Activated T-helper 1 cell treated with Interleukin-2 at 50 U/mL for 16 hours (primary cell): Measurements from ENCODE around the gene GUK1.

Experiments
- DNase-seq: peaks from one replicate; pipeline ENCODE4 v3.0.0-alpha.2; 2020; ENCODE audit warnings: low read depth

The GUK1 gene, protein sequence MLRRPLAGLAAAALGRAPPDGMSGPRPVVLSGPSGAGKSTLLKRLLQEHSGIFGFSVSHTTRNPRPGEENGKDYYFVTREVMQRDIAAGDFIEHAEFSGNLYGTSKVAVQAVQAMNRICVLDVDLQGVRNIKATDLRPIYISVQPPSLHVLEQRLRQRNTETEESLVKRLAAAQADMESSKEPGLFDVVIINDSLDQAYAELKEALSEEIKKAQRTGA

DNA sequence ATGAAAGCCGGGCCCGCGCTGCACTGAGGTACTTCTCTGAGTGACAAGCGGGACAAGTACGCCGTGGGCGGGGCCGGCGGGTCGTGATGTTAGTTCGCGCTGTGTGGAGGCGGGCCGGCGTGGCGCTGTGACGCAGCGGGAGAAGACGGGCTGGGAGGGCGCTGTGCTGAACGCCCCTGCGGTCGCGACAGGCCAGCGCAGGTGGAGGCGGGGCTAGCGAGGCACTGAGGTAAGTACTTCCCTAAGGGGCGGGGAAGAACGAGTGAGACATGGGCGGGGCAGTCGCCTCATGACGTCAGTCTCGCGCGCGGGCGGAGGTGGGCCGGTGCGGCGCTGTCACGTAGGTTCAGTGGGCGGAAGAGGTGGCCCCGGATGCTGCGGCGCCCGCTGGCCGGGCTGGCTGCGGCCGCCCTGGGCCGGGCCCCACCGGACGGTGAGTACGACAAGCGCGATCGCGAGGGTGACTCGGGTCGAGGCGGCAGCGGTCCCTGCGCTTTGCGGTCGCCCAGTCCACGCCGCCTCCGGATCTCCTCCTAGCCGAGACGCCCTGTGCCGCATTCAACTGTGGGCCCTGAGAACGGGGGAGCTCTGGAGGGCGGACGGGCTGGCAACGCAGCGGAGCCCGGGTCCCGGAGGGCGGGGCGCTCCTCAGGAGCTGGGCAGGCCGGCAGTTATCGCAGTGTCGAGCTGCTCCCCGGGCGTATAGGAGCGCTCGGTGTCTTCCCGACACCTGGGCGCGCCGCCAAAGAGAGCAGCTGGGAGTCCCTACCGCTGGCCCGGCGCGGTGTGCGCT, at the start of gene GUK1:
GUK1 (plus strand) TSS at position 349 of the 793 bp plus-strand sequence; CDS start at position 373, 24 bp downstream.
- DNase-seq = peak; percentile 100

DNA sequence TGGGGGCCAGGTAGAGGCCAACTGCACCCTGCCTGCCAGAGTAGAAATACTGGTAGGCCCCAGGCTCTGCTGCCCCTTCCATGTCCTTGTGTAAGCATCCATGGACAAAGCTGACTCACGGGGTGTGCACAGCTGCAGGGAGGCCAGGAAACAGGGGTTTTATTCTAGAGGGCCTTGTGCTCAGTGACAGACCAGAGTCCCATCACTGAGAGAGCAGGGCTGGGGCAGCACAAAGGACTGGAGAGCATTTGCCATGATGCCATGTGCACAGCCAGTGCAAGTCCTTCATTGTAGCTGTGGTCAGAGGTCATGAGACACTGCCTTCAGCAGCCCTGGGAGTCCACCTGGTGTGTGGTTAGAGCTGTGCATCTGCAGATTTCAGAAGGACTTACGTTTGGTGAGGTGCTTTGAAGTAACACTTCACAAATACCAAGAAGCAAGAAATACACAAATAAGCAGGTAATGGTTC, 49.4 kb upstream of the GUK1 start:
- no peak for DNase-seq

DNA sequence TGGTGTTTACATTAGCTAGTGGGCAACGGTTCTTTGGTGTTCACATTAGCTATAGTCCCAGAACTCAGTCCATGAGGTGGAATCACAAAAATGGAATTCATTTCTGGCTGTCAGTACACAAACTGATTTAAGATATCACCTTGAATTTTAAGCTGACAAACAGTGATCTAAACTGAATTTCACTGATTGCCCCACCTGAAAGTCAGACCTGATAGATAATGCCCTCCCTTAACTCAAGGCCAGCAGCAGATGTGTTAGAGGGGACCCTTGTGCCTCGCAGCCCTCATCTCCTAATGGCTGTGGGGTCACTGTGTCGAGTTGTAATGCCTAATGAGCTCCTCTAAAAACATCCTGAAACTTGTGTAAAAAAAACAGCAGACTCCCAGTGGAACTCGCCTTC, 49.0 kb upstream of the GUK1 start:
- DNase-seq = no peak

DNA sequence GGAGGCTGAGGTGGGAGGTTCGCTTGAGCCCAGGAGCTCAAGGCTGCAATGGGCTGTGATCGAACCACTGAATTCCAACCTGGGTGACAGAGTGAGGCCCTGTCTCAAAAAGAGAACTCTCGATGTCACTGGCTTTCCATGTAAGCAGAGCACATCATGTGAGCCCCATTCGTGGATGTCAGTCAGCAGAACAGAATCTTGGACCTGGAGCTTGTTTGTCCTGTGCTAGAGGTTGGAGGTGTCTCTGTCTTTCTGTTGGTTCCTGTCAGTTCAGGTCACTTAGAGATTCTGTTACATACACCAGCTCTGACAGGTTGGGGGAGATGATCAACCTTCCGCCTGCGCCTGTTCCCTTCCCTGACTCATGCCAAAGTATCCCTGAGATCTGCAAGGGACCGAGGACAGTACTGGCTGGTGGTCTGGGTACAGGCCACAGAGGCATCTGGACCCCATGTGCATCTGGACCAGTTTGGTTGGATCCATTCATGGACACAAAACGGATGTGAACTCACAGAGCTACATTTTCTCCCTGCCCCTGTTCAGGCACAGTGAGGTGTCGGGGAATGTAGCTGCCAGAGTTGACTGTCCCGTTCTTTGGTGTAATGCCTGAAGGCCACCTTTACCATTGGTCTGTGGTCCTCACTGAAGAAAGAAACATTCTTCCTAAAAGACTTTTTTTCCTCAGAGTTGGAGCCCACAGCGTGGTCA, 47.6 kb upstream of the GUK1 start:
- no peak for DNase-seq

DNA sequence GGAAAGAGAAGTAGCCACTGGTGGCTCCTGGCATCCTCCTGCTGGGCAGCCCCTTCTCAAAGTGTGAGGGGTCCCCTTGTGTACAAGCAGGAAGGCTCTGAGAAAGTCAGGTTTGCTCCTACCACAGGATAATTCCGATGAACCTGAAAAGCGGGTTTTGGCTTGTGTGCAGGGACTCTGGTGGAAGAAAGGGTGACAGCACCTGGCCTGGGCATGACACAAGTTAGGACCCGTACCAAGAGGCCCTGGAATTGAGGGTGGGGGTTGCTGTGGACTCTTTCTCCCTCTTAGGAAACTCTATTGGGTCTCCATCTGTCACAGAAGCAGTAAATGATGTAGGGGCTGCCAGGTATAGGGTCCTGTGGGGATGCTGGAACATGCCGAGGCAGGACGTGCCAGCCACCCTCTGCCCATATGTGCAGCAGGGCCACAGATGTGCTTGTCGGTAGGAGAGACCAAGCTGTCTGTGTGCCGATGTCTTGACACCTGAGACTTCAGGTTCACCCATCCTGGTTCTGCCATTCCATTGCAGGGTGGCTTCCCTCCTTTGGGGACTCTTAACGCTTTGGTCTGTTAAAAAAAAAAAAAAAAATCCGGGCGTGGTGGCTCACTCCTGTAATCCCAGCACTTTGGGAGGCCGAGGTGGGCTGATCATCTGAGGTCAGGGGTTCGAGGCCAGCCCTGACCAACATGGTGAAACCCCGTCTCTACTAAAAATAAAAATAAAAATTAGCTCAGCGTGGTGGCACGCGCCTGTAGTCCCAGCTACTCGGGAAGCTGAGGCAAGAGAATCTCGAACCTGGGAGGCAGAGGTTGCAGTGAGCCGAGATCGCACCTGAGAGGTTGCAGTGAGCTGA, 46.8 kb upstream of the GUK1 start:
- no peak for DNase-seq

DNA sequence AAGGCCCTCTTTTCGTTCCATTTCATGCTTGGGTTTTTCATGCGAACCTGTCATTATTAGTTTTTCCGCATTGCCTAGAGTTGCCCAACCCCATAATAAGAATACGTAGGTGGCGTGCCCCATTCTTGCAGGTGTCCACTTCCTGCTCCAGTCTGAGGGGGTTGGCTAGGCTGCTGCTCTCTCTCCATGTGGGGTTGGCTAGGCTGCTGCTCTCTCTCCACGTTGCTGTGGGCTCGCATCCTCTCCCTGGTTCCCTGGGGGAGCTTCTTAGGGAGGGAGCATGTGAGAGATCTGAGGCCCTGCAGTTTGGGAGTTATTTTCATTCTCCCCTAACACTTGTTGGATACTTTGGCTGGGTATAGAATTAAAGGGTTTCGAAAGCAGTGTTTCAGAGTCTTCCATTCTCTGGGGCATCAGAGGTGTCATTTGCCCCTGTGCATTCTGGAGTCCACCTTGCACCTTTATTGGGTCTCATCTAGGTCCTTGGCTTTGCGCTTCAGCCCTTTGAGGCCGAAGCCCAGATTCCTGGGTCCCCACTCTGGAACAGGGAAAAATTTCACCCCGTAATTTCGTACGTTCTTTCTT, 45.6 kb upstream of the GUK1 start:
- no peak for DNase-seq

DNA sequence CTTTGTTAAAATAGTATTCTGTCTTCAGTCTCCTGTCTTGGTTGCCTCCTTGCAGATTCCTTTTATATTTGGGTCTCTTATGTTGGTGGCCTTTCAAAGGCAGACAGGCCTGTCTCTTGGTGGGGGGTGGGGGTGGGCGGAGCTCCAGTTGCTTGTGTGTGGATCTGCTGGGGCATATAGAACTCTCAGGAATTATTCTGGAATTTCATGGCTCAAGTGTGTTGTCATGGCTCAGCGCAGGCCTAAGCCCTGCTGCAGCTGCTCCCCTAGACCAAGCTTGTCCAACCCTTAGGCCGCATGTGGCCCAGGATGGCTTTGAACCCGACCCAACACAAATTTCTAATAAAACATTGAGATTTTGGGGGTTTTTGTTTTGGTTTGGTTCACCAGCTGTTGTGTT, 44.9 kb upstream of the GUK1 start:
- DNase-seq = no peak

DNA sequence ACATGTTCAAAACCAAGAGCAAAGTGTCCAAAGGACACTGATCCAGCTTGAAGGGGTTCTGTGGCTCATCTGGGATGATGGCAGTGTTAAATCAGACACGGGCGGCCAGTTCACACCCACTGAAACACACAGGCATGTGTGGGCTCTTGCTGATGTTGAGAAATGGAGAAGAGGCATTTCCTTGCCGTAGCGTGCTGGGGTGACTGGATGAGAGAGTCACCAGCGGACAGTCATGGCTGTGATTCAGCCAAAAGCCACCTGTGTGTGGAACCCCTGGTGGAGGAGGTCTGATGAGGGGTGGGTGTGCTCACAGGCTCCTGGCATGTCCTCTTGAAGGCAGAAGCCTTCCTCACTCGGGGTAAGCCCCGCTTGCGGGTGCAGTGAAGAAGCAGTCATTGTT, 44.1 kb upstream of the GUK1 start:
- no peak for DNase-seq

DNA sequence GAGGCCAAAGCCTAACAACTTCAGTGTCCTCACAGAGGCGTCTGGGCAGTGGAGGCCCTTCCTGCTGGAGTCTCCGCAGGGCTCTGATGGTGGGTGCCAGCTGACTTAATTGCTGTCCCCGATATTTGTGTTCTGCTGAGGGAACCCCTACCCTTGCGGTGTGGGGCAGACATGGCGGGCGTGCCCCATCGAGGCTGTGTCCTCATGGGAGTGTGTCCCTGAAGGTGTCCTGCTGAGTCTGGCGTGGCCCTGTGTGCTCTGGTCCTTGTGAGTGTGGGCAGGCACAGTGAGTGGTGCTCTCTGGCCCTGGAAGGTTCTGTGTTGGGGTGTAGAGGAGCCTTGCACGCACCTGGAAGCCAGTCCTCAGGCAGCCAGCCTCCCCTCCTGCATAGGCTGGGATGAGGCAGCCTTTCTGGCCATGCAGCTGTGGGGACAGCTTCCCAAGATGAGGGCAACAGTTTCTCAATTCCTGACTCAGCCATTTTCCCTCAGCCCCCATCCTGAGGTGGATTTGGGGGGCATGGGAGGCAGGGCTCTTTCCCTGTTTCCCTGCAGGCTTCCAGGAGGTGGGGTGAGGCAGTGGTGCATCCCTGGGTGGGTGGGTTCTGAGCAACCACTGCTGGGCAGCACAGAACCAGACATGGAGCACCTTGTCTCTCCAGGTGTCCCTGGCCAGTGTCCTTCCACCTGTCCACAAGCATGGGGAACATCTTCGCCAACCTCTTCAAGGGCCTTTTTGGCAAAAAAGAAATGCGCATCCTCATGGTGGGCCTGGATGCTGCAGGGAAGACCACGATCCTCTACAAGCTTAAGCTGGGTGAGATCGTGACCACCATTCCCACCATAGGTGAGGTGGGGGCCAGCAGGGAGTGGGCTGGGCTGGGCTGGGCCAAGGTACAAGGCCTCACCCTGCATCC, 43.4 kb upstream of the GUK1 start:
- no peak for DNase-seq

DNA sequence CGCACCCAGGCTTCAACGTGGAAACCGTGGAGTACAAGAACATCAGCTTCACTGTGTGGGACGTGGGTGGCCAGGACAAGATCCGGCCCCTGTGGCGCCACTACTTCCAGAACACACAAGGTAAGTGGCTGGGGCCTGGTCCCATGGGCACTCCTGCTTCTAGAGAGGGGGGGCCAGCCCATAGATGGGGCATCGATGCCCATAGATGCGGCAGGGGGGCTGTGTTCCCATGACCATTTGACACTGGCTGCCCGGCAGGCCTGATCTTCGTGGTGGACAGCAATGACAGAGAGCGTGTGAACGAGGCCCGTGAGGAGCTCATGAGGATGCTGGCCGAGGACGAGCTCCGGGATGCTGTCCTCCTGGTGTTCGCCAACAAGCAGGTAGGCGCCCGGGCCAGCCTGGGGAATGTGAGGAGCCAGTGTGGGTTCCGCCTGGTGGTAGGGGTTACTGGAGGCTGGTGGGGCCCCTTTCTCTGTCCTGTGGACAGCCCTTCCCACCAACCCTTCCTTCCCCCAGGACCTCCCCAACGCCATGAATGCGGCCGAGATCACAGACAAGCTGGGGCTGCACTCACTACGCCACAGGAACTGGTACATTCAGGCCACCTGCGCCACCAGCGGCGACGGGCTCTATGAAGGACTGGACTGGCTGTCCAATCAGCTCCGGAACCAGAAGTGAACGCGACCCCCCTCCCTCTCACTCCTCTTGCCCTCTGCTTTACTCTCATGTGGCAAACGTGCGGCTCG, 42.6 kb upstream of the GUK1 start:
- no peak for DNase-seq

DNA sequence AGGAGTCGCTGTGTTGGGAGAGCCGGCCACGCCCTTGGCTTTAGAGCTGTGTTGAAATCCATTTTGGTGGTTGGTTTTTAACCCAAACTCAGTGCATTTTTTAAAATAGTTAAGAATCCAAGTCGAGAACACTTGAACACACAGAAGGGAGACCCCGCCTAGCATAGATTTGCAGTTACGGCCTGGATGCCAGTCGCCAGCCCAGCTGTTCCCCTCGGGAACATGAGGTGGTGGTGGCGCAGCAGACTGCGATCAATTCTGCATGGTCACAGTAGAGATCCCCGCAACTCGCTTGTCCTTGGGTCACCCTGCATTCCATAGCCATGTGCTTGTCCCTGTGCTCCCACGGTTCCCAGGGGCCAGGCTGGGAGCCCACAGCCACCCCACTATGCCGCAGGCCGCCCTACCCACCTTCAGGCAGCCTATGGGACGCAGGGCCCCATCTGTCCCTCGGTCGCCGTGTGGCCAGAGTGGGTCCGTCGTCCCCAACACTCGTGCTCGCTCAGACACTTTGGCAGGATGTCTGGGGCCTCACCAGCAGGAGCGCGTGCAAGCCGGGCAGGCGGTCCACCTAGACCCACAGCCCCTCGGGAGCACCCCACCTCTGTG, 41.7 kb upstream of the GUK1 start:
- DNase-seq = no peak

DNA sequence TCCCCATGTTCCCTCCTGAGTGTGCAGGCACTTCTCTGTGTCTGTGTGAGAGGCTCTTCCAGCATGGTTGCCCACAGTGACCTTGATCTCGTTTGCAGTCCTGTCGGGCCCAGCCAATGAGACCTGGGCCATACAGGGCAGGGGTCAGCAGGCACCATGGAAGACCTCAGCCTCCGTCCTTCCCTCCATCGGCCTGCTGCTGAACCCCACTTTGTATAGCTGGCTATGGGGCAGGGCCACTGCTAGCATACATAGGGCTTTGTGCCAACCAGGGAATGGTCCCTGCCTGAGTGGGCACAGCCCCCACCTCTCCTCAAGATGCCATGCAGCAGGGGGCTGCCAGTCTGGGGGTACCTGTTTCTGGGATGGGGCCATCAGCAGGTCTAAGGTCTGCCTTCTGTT, 40.7 kb upstream of the GUK1 start:
- no peak for DNase-seq

DNA sequence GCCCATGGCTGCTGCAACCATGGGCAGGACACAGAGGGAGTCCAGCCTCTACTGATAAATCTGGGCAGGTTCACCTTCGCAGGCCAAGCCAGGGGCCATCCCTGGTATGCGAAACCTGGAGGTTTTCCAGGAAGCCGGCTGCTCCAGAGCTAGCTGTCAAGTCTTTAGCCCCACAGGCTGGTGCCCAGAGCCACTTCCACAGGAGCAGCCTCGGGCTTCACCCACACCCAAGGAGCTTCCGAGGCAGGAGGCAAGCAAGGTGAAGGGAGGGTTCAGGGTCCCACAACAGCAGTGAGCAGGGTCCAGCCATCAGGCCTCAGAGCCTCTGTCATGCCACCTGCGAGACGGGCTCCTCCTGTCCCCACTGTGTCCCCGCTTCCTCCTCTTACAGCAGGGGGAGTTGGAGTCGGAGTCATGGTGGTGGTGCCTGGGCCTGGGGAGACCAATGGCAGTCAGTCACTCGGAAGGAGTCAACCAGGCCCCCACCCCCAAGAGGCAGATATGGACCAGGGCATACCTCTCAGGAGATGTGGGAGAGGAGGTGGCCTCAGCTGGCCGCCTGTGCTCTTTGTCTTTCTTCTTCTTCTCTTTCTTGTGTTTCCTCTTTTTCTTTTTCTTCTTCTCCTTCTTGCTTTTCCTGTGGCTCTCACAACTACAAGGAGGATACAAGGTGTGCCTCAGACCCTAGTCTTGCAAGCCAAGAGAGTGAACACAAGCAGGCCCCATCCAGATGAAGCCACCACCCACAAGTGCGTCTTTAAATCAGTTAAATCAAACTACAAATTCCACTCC, 39.1 kb upstream of the GUK1 start:
- DNase-seq = no peak

DNA sequence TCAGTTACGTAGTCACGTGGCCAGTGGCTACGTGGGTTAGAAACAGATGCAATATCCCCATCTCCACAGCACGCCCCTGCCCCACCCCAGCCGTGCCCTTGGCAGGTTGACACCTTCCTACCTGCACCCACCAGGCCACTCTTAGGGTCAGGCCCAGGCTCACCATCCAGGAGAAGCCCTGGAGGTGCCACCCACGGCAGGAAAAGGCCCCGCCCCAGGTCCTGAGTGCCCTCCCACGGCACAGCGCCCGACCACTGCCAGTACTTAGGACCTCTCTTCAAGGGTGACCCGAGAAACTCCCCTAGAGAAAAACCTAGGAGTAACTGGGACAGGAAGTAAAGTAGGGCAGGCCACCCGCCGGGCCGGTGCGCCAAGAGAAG, 38.5 kb upstream of the GUK1 start:
- DNase-seq = no peak

DNA sequence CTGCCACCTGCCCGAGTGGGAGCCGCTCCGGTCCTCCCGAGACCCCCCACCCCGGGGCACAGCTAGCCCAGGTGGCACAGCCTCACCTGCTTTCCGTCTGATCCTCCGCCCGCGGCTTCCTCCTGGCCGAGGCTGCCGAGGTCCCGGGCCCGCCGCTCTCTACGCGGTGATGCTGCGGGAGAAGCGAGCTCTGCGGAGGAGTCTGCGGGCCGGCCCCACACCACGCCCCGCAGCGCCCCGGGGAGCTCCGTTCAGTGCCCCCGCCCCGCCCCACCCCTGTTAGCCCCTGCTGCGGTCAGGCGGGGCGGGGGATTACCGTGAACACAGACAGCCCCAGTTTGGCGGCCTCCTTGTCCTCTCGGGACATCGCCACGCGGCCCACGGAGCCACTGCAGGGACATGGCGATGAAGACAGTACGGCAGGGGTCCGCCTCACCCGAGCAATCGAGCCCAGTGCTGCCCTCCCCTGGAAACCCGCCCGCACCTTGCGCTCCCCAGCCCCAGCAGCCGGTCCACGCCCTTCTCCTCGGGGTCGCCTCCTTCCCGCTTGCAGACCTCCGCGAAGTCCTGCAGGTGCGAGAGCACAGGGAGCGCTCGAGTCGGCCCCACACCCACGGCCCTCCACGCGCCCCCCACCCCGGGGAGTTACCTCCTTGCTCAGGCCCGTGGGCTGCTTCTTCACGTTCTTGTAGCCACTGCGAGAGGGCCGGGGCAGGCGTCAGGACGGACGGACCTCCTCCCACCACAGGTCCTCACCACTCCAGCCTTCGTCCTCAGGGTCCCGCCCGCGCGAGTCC, 37.9 kb upstream of the GUK1 start:
- DNase-seq = peak; percentile 47

DNA sequence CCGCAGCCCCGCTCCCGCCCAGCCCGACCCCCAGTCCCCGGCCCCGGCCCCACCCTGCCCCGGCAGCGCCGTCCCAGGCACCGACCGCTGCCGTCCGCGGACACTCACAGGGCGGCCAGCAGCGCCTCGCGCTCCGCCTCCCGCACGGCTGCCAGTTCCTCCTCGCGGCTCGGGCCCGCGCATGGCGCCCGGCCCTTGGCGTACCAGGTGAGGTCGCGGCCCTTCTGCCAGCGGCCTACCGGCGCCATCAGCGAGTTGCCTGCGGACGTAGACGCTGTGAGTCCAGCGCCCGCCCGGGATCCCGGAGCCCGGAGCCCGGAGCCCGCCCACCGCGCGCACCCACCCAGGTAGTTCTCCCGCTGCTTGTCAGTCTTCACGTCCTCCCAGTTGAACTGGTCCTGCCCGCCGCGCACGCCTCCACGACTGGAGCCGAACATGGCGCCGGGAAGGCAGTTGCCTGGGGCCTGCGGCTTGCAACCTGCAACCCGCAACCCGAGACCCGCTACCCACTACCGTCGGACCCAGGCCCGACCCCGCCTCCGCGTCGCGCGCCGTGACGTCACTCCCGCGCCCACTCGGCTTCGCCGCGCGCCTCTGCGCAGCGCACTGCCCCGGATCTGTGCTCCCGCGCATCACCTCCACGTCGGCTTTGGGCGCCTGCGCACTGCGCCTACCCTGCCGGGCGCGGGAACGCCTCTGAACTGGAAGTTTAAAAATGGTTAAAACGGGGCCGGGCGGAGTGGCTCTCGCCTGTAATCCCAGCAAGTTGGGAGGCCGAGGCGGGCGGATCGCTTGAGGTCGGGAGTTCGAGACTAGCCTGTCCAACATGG, 37.1 kb upstream of the GUK1 start, which contains the start of gene C1orf35:
C1orf35 (minus strand) TSS at position 535 of the 830 bp plus-strand sequence; CDS start at position 437, 98 bp downstream.
- peak; percentile 90 for DNase-seq
